ENCODE data around the gene C1QTNF12. TPM values are rescaled to one million over a fixed set of nuclear protein-coding genes. Genes with fewer than 3 reads are reported as not detected.
"Not testable (repeated sequence)": the region's sequence is repeated elsewhere in the genome, so short reads cannot be mapped to it uniquely, and the experiment has no call there.

The C1QTNF12 gene
- total RNA-seq, 1 donor from 2014 or later: 3.5 TPM

- Mint-ChIP-seq H3K9me3 (peaks cover 16% of the 10 kb centered on the region), H3K4me3 (ENCODE audit: low read depth) (no peak overlapping the region), H3K36me3 (ENCODE audit: low read depth) (peaks cover 14% of the 10 kb centered on the region), H3K27ac (no peak overlapping the region), H3K4me1 (ENCODE audit: low read depth) (peaks cover 9% of the 10 kb centered on the region), H3K27me3 (ENCODE audit: low read depth) (peaks cover 3% of the 10 kb centered on the region)
- intact Hi-C loops (cut with micrococcal nuclease): no loop called here
- DNase-seq (ENCODE audit: low spot score): no peak
Observed at GRCh38 chr1:1197188-1197500, 49.4 kb downstream of the C1QTNF12 start.

- Mint-ChIP-seq H3K27ac (no peak overlapping the region), H3K27me3 (ENCODE audit: low read depth) (peaks cover 3% of the 10 kb centered on the region)
Observed at GRCh38 chr1:1196431-1197187, 49.9 kb downstream of the C1QTNF12 start.

GRCh38 chr1:1195726-1196125 is 50.8 kb downstream of the C1QTNF12 start:
- H3K27ac Mint-ChIP-seq; intact Hi-C loops (cut with micrococcal nuclease); H3K4me1 Mint-ChIP-seq (ENCODE audit: low read depth); H3K4me3 Mint-ChIP-seq (ENCODE audit: low read depth); DNase-seq (ENCODE audit: low spot score); H3K27me3 Mint-ChIP-seq (ENCODE audit: low read depth): not testable (repeated sequence)
- Mint-ChIP-seq H3K9me3 (peaks cover 21% of the 10 kb centered on the region), H3K36me3 (ENCODE audit: low read depth) (peaks cover 14% of the 10 kb centered on the region)

More at GRCh38 chr1:1196431-1197187, 49.9 kb downstream of the C1QTNF12 start:
- peaks cover 21% of the 10 kb centered on the region for H3K9me3 Mint-ChIP-seq
- DNase-seq (ENCODE audit: low spot score): no peak
- peaks cover 14% of the 10 kb centered on the region for H3K36me3 Mint-ChIP-seq (ENCODE audit: low read depth)
- H3K4me3 Mint-ChIP-seq (ENCODE audit: low read depth): no peak overlapping the region
- intact Hi-C loops (cut with micrococcal nuclease): no loop called here
- peaks cover 9% of the 10 kb centered on the region for H3K4me1 Mint-ChIP-seq (ENCODE audit: low read depth)

- intact Hi-C loops (cut with micrococcal nuclease): no loop called here
- H3K27me3 Mint-ChIP-seq (ENCODE audit: low read depth): peaks cover 5% of the 10 kb centered on the region
- H3K27ac Mint-ChIP-seq: no peak overlapping the region
Observed at GRCh38 chr1:1194723-1195122, 51.8 kb downstream of the C1QTNF12 start.

More at GRCh38 chr1:1194723-1195122, 51.8 kb downstream of the C1QTNF12 start:
- peaks cover 14% of the 10 kb centered on the region for H3K36me3 Mint-ChIP-seq (ENCODE audit: low read depth)
- peaks cover 21% of the 10 kb centered on the region for H3K9me3 Mint-ChIP-seq
- DNase-seq (ENCODE audit: low spot score): no peak
- peaks cover 6% of the 10 kb centered on the region for H3K4me1 Mint-ChIP-seq (ENCODE audit: low read depth)
- no peak overlapping the region for H3K4me3 Mint-ChIP-seq (ENCODE audit: low read depth)

Other genes with a start within 250 kb of the C1QTNF12 start
- gene HES4, start 246.6 kb downstream of the C1QTNF12 start, total RNA-seq: 2.0 and 3.1 TPM in 2 replicates
- gene ISG15, start 233.2 kb downstream of the C1QTNF12 start, total RNA-seq: 31.9 and 33.8 TPM in 2 replicates
- 27.6 and 29.2 TPM in 2 replicates for gene AGRN, start 226.6 kb downstream of the C1QTNF12 start, total RNA-seq
- gene RNF223, start 172.4 kb downstream of the C1QTNF12 start, total RNA-seq: not detected in 2 replicates
- 20.5 and 22.1 TPM in 2 replicates for gene C1orf159, start 130.6 kb downstream of the C1QTNF12 start, total RNA-seq
- not detected in 2 replicates for gene TTLL10, start 72.8 kb downstream of the C1QTNF12 start, total RNA-seq
- 219 and 231 TPM in 2 replicates for gene TNFRSF18, start 40.1 kb downstream of the C1QTNF12 start, total RNA-seq
- 441 and 458 TPM in 2 replicates for gene TNFRSF4, start 32.6 kb downstream of the C1QTNF12 start, total RNA-seq
- gene SDF4, start 14.7 kb downstream of the C1QTNF12 start, total RNA-seq: 161 and 164 TPM in 2 replicates
- gene B3GALT6, start 14.5 kb downstream of the C1QTNF12 start, total RNA-seq: 34.6 and 35.8 TPM in 2 replicates
- 79.3 and 81.0 TPM in 2 replicates for gene UBE2J2, start 27.1 kb upstream of the C1QTNF12 start, total RNA-seq
- gene SCNN1D, start 33.7 kb upstream of the C1QTNF12 start, total RNA-seq: 3.5 and 4.1 TPM in 2 replicates
- gene ACAP3, start 61.2 kb upstream of the C1QTNF12 start, total RNA-seq: 43.4 and 50.1 TPM in 2 replicates
- gene PUSL1, start 61.9 kb upstream of the C1QTNF12 start, total RNA-seq: 31.6 and 31.8 TPM in 2 replicates
- 127 and 138 TPM in 2 replicates for gene INTS11, start 77.9 kb upstream of the C1QTNF12 start, total RNA-seq
- gene CPTP, start 78.1 kb upstream of the C1QTNF12 start, total RNA-seq: 12.1 and 13.1 TPM in 2 replicates
- 0.32 and 0.44 TPM in 2 replicates for gene TAS1R3, start 84.6 kb upstream of the C1QTNF12 start, total RNA-seq
- gene DVL1, start 102.7 kb upstream of the C1QTNF12 start, total RNA-seq: 53.8 and 60.7 TPM in 2 replicates
- 0.21 TPM in 1 of 2 replicates, not detected in the other for gene MXRA8, start 111.8 kb upstream of the C1QTNF12 start, total RNA-seq
- gene AURKAIP1, start 128.5 kb upstream of the C1QTNF12 start, total RNA-seq: 133 TPM in 2 replicates
- 123 and 124 TPM in 2 replicates for gene CCNL2, start 152.6 kb upstream of the C1QTNF12 start, total RNA-seq
- gene MRPL20, start 160.6 kb upstream of the C1QTNF12 start, total RNA-seq: 143 and 154 TPM in 2 replicates
- gene ANKRD65, start 174.6 kb upstream of the C1QTNF12 start, total RNA-seq: not detected in 2 replicates
- 4.0 and 4.7 TPM in 2 replicates for gene VWA1, start 189.0 kb upstream of the C1QTNF12 start, total RNA-seq
- 0.53 and 0.62 TPM in 2 replicates for gene ATAD3C, start 203.0 kb upstream of the C1QTNF12 start, total RNA-seq
- 68.0 and 70.9 TPM in 2 replicates for gene ATAD3B, start 225.0 kb upstream of the C1QTNF12 start, total RNA-seq

Data from activated T-helper 2 cell treated with anti-CD3 and anti-CD28 coated beads, Interferon-gamma antibody, Interleukin-2, Interleukin-4, amounts not matched to agents 10 μg/mL and 5 μg/mL and 100 μg/mL, durations not matched to agents 14 hours and 24 hours and 36 hours (primary cell).